Astrocyte of the spinal cord (primary cell): ENCODE results near the gene GPR34.

ENCODE experiments used
- DNase-seq: peaks from one replicate; pipeline ENCODE4 v3.0.0; 2011; ENCODE audit warnings: low read depth, low spot score
- H3K4me3 ChIP-seq: 2 replicates; pipeline ENCODE4 v1.5.1; 2011; ENCODE audit warnings: low read depth, mild to moderate bottlenecking, low read length, moderate library complexity
- in situ Hi-C: cut with HindIII; loops from 2 replicates; pipeline ENCODE4 v1.10.0; 2017; ENCODE audit warnings: low sequenced_read_pairs
- TF ChIP-seq, protein P1 (sequence below): IDR thresholded peaks from 2 replicates; pipeline ENCODE4 v1.5.1; 2012; ENCODE audit warnings: low read depth, mild to moderate bottlenecking, low read length, inconsistent platforms

GPR34 gene

GRCh38 chrX:41689711-41690110, 938 bp downstream of the GPR34 start:
- in situ Hi-C loops: no loop called here
- no peak overlapping the region for H3K4me3 ChIP-seq
- TF ChIP-seq, protein P1, sequence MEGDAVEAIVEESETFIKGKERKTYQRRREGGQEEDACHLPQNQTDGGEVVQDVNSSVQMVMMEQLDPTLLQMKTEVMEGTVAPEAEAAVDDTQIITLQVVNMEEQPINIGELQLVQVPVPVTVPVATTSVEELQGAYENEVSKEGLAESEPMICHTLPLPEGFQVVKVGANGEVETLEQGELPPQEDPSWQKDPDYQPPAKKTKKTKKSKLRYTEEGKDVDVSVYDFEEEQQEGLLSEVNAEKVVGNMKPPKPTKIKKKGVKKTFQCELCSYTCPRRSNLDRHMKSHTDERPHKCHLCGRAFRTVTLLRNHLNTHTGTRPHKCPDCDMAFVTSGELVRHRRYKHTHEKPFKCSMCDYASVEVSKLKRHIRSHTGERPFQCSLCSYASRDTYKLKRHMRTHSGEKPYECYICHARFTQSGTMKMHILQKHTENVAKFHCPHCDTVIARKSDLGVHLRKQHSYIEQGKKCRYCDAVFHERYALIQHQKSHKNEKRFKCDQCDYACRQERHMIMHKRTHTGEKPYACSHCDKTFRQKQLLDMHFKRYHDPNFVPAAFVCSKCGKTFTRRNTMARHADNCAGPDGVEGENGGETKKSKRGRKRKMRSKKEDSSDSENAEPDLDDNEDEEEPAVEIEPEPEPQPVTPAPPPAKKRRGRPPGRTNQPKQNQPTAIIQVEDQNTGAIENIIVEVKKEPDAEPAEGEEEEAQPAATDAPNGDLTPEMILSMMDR: no peak
- DNase-seq: no peak

DNA sequence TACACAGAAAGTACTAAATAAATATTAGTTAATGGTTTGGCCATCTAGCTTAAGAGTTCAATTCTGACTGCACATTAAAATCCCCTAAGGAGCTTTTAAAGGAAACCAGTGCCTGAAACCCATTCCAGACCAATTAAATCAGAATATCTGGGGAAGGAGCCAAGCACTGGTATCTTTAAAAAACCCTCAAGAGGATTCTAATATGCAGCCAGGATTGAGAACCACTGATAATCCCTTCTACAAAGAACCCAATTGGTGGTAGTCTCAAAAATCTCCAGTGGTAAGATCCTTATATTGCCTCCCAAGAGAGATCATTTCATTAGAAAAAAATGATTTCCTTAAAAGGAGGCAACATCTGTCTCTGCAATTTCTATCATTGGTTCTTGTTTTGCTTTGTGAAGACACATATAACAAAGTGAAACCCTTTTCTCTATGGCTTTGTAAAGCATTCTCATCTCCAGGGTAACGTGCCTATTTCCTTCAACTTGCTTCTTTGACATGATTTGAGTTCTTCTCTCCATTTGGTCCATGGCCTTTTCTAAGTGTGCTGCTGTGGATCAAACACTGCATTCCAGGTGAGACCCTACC, 3.5 kb downstream of the GPR34 start:
- peak; percentile 60 for DNase-seq
- H3K4me3 ChIP-seq: no peak overlapping the region
- in situ Hi-C loops: no loop called here
- TF ChIP-seq, protein P1: no peak

GRCh38 chrX:41693024-41693423, 4.3 kb downstream of the GPR34 start:
- no peak for DNase-seq
- in situ Hi-C loops: no loop called here
- TF ChIP-seq, protein P1: no peak
- no peak overlapping the region for H3K4me3 ChIP-seq

DNA sequence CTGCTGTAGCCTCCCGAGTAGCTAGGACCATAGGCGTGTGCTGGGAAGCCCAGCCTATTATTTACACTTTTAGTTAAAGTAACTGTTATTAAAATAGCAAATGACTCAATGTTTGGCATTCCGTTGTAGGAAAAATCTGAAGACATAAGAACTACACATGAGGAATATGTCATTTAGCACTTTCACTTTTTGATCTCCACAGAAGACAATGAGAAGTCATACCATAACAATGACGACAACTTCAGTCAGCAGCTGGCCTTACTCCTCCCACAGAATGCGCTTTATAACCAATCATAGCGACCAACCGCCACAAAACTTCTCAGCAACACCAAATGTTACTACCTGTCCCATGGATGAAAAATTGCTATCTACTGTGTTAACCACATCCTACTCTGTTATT, 6.7 kb downstream of the GPR34 start:
- TF ChIP-seq, protein P1: no peak
- in situ Hi-C loops: no loop called here
- DNase-seq: peak; percentile 23
- no peak overlapping the region for H3K4me3 ChIP-seq

DNA sequence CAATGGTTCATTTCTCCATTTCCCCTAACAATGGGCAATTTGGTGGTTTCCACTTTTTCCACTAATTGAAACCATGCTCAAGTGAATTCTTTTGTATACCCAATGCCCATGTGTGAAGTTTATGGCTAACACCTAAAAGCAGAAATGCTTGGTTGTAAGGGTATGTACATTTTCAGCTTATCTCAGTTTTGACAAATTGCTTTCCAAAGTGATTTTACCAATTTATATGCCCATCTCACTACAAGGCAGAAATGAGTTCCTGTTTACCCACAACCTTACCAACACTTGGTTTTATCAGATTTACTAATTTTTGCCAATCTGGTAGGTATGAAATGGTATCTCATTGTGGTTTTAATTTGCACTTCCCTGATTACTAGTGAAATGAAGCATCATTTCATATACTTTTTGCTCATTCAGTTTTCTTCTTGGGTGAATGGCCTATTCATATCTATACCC, 14.8 kb downstream of the GPR34 start:
- TF ChIP-seq, protein P1: no peak
- in situ Hi-C loops: no loop called here
- DNase-seq: no peak
- H3K4me3 ChIP-seq: no peak overlapping the region

DNA sequence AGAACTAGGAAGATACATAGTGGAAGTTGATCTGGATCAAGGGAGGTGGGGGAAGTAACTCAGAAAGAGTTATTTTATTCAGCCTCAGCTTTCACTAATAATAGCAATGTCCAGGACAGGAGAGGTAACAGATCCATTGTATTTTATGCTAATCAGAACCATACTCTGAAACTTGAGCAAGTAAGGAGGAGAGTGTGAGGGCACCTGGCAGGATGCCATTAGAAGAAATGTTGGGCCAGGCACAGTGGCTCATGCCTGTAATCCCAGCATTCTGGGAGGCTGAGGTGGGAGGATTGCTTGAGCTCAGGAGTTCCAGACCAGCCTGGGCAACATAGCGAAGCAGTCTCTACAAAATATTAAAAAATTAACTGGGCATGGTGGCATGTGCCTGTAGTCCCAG, 16.3 kb downstream of the GPR34 start:
- DNase-seq: no peak
- in situ Hi-C loops: no loop called here
- H3K4me3 ChIP-seq: no peak overlapping the region
- TF ChIP-seq, protein P1: no peak
